Testis (tissue), 3 donors: ENCODE data around the gene TBX6. TPM values are rescaled to one million over a fixed set of nuclear protein-coding genes. Genes with fewer than 3 reads are reported as not detected.

Experiments
- DNase-seq: peaks from one replicate; pipeline ENCODE4 v3.0.0-alpha.2; 2019
- H3K27ac ChIP-seq, 2 donors: fragments of 200-600 bp; sonication (generic); one replicate each; pipeline ENCODE4 v1.5.1; 2019
- H3K27me3 ChIP-seq: fragments of 200-600 bp; sonication (generic); one replicate; pipeline ENCODE4 v1.5.1; 2019
- H3K36me3 ChIP-seq: fragments of 200-600 bp; sonication (generic); one replicate; pipeline ENCODE4 v1.5.1; 2017; ENCODE audit warnings: low read depth; ENCODE audit errors: missing control alignments
- H3K4me1 ChIP-seq: fragments of 200-600 bp; sonication (generic); one replicate; pipeline ENCODE4 v1.5.1; 2019
- H3K4me3 ChIP-seq, 2 donors: fragments of 200-600 bp; sonication (generic); one replicate each; pipeline ENCODE4 v1.5.1; 2017 to 2019
- H3K9me3 ChIP-seq: fragments of 200-600 bp; sonication (generic); one replicate; pipeline ENCODE4 v1.5.1; 2017
- POLR2A ChIP-seq: fragments of 450-650 bp; IDR thresholded peaks from one replicate; pipeline ENCODE4 v1.6.1; 2017; ENCODE audit warnings: antibody characterized with exemption, mild to moderate bottlenecking, moderate library complexity
- WGBS, 2 donors: methylation state at CpG; one replicate each; pipeline ENCODE4 v1.1.5; 2018; 5-methylcytosine and 5-hydroxymethylcytosine counted together
- intact Hi-C: fragments of 100-400 bp; cut with DNase I; formaldehyde crosslinking; loops from one replicate; pipeline ENCODE4 v1.15.1; 2023; ENCODE audit warnings: low total_unique reads
- polyA plus RNA-seq: library from polyadenylated mRNA; stranded (reverse); fragments of 350-450 nt; fragmentation: Illumina TruSeq; extraction: RNeasy Lipid Tissue Mini Kit (QIAGEN cat#74804); gene quantifications from one replicate; pipeline ENCODE4 v1.2.3, GENCODE V29; 2014; ENCODE audit warnings: low read depth, low replicate concordance; ENCODE audit not compliant: insufficient read depth
- total RNA-seq, 2 donors: library from RNA; depleted of rRNA; stranded (reverse); fragments of >200 nt; gene quantifications; one replicate each; pipeline ENCODE4 v1.2.3, GENCODE V29; 2016
- TF ChIP-seq, protein P1 (sequence below), 3 experiments: fragments of 450-650 bp in 2 of 3; fragments of 200-600 bp in 1 of 3; sonication (generic) in 1 of 3; IDR thresholded peaks; one replicate each; pipeline ENCODE4 v1.5.1; 2016 to 2019; ENCODE audit warnings: antibody characterized with exemption in 3 of 3, mild to moderate bottlenecking in 2 of 3, moderate library complexity in 1 of 3

TBX6 gene
- total and polyA plus RNA-seq, 3 donors from 2014 or later, result 1.3 to 2.9 (median 1.7) TPM

DNA sequence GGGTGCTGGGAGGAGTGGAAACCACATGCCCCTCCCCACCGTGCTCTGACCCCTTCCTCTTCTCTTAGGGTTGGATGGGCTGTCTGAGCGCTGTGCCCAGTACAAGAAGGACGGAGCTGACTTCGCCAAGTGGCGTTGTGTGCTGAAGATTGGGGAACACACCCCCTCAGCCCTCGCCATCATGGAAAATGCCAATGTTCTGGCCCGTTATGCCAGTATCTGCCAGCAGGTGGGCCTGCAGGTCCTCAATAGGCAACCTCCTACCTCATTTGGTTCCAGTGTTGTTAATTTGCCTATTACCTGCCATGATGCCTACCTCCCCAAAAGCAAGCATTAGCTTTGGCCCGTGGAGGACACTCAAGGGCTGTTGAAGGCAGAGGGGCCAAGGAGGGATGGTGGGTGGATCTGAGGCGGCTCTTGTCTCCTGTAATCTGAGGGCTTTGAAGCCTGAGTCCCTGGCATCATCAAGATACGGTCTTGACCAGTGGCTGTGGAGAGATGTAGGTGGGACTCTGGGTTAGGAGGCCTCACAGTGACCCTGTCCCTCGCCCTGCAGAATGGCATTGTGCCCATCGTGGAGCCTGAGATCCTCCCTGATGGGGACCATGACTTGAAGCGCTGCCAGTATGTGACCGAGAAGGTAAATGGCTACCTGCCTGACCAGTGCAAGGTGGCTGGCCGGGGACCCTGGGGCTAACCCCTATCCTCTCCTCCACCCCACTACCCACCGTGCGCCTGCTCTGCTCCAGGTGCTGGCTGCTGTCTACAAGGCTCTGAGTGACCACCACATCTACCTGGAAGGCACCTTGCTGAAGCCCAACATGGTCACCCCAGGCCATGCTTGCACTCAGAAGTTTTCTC lies 22.7 kb downstream of the TBX6 start:
- Histone ChIP-seq H3K27me3 (no peaks in the 10 kb centered on the region), H3K9me3 (no peaks in the 10 kb centered on the region), H3K36me3 (no peaks in the 10 kb centered on the region), H3K27ac (peak overlapping the region; percentile 61 to 68), H3K4me3 (no peak overlapping the region), H3K4me1 (peaks cover 43% of the 10 kb centered on the region)
- DNase-seq, result no peak
- intact Hi-C loops, result no loop called here
- no peak for TF ChIP-seq POLR2A
- TF ChIP-seq, protein P1, sequence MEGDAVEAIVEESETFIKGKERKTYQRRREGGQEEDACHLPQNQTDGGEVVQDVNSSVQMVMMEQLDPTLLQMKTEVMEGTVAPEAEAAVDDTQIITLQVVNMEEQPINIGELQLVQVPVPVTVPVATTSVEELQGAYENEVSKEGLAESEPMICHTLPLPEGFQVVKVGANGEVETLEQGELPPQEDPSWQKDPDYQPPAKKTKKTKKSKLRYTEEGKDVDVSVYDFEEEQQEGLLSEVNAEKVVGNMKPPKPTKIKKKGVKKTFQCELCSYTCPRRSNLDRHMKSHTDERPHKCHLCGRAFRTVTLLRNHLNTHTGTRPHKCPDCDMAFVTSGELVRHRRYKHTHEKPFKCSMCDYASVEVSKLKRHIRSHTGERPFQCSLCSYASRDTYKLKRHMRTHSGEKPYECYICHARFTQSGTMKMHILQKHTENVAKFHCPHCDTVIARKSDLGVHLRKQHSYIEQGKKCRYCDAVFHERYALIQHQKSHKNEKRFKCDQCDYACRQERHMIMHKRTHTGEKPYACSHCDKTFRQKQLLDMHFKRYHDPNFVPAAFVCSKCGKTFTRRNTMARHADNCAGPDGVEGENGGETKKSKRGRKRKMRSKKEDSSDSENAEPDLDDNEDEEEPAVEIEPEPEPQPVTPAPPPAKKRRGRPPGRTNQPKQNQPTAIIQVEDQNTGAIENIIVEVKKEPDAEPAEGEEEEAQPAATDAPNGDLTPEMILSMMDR (IDR thresholded peaks at IDR 0.05), result peak; percentile 9 to 43 (median 21)
- 81% methylated on average over 11 to 17 of the region's 17 CpGs for WGBS, 2 donors

DNA sequence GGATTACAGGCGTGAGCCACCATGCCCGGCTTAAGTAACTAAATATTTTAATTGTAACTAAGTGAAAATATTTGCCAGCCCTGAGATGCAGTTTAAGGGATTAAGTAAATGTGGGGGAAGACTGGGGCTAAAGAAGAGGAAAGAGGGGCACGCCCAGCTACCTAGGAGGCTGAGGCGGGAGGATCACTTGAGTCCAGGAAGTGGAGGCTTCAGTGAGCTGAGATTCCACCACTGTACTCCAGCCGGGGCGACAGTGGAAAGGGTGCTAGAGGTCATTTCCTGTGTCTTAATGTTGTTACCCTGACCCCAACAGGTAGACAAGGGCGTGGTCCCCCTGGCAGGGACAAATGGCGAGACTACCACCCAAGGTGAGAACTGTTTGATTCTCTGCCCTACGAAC lies 23.4 kb downstream of the TBX6 start:
- Histone ChIP-seq H3K4me3 (no peak overlapping the region), H3K36me3 (no peaks in the 10 kb centered on the region), H3K27ac (peak overlapping the region; percentile 61 to 68), H3K9me3 (no peaks in the 10 kb centered on the region), H3K4me1 (peaks cover 49% of the 10 kb centered on the region), H3K27me3 (no peaks in the 10 kb centered on the region)
- intact Hi-C loops, result no loop called here
- WGBS, 2 donors, result 82 to 84% methylated on average over 8 to 9 of the region's 9 CpGs
- no peak for DNase-seq
- TF ChIP-seq, protein P1 (IDR thresholded peaks at IDR 0.05), result no peak
- TF ChIP-seq POLR2A, result no peak

DNA sequence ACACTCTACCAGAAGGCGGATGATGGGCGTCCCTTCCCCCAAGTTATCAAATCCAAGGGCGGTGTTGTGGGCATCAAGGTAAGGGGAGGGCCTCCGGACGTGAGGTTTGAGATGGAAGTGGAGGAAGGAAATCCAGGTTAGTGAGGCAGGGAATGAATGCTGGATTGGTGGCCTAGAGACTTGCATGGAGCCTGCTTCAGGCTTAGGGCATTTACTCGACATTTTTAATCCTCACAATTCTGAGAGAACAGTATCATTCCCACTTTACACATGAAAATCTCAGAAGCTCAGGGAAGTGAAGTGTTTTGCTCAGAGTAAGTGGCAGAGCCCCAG lies 24.2 kb downstream of the TBX6 start:
- H3K4me3 ChIP-seq, result peak overlapping the region in 1 of 2 donors; percentile 89
- no peaks in the 10 kb centered on the region for H3K36me3 ChIP-seq
- no peaks in the 10 kb centered on the region for H3K27me3 ChIP-seq
- H3K27ac ChIP-seq, result peak overlapping the region in 1 of 2 donors; percentile 93
- no peaks in the 10 kb centered on the region for H3K9me3 ChIP-seq
- intact Hi-C loops, result no loop called here
- peaks cover 49% of the 10 kb centered on the region for H3K4me1 ChIP-seq
- TF ChIP-seq, protein P1 (IDR thresholded peaks at IDR 0.05), result no peak
- no peak for TF ChIP-seq POLR2A
- DNase-seq, result no peak
- WGBS, 2 donors, result 61 to 72% methylated on average over 6 of the region's 6 CpGs

DNA sequence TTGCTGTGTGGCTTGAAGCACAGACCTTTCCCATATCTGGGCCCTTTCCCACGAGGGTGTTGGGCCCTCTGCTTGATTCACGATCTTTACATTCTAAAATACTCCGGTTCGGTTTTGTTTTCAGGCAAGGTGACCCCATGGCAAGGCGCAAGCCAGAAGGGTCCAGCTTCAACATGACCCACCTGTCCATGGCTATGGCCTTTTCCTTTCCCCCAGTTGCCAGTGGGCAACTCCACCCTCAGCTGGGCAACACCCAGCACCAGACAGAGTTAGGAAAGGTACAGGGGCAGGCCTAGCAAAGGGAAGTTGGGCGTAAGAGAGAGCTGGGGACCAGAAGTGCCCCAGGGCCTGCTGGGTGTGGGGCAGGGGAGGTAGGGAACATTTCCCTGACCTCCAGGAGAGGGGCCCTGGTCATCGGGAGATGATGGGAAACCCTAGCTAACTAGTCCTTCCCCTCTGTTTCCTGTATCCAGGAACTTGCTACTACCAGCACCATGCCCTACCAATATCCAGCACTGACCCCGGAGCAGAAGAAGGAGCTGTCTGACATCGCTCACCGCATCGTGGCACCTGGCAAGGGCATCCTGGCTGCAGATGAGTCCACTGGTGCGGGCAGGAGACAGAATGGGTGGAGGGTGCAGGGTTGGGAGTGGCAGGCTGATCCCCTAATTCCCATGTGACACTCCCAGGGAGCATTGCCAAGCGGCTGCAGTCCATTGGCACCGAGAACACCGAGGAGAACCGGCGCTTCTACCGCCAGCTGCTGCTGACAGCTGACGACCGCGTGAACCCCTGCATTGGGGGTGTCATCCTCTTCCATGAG lies 24.8 kb downstream of the TBX6 start:
- H3K27me3 ChIP-seq, result no peaks in the 10 kb centered on the region
- H3K36me3 ChIP-seq, result no peaks in the 10 kb centered on the region
- peak overlapping the region; percentile 77 to 89 for H3K4me3 ChIP-seq
- peaks cover 49% of the 10 kb centered on the region for H3K4me1 ChIP-seq
- DNase-seq, result no peak
- TF ChIP-seq POLR2A, result no peak
- TF ChIP-seq, protein P1 (IDR thresholded peaks at IDR 0.05), result no peak
- 27% methylated on average over 10 to 21 of the region's 21 CpGs for WGBS, 2 donors
- no peaks in the 10 kb centered on the region for H3K9me3 ChIP-seq
- peak overlapping the region; percentile 93 to 96 for H3K27ac ChIP-seq
- intact Hi-C loops, result no loop called here
